Right lobe of liver (tissue), 4 donors: ENCODE results near the gene GUSB.

Experiments used
- POLR2A ChIP-seq: fragments of 450-650 bp; IDR thresholded peaks from one replicate; pipeline ENCODE4 v1.6.1; 2017; ENCODE audit warnings: antibody characterized with exemption, mild to moderate bottlenecking
- TF ChIP-seq, protein P1 (sequence below), 4 donors: fragments of 200-600 bp in 3 of 4; fragments of 450-650 bp in 1 of 4; IDR thresholded peaks; one replicate each; pipeline versions ENCODE4 v1.5.1 to v1.8.0; 2016 to 2022; ENCODE audit warnings: antibody characterized with exemption in 4 of 4, mild to moderate bottlenecking in 2 of 4
- donor health status: DM: no; HTN: no; CAD: no.
- donor health status: DM: no; HTN: no; CAD: no.
- donor health status: DM: no; HTN: yes; CAD: no.

DNA sequence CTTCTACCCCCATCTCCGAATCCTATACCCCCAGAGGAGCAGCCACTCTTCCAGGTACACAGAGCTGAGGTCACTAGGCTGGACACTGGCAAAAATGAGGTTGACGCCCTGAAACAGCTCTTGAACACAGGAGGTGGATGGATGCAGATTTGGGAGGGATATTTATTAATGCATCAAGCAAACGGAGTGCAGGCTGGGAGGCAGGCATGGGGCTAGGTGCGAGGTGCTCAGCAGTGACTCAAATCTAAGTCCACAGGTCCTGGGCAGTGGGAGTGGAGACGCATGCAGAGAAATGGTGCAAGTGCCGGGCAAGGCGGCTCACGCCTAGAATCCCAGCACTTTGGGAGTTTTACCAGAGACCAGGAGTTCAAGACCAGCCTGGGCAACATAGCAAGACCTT lies 11.0 kb downstream of the GUSB start:
- TF ChIP-seq POLR2A, result no peak
- TF ChIP-seq, protein P1, sequence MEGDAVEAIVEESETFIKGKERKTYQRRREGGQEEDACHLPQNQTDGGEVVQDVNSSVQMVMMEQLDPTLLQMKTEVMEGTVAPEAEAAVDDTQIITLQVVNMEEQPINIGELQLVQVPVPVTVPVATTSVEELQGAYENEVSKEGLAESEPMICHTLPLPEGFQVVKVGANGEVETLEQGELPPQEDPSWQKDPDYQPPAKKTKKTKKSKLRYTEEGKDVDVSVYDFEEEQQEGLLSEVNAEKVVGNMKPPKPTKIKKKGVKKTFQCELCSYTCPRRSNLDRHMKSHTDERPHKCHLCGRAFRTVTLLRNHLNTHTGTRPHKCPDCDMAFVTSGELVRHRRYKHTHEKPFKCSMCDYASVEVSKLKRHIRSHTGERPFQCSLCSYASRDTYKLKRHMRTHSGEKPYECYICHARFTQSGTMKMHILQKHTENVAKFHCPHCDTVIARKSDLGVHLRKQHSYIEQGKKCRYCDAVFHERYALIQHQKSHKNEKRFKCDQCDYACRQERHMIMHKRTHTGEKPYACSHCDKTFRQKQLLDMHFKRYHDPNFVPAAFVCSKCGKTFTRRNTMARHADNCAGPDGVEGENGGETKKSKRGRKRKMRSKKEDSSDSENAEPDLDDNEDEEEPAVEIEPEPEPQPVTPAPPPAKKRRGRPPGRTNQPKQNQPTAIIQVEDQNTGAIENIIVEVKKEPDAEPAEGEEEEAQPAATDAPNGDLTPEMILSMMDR (IDR thresholded peaks at IDR 0.05), result no peak
